HG03342 (cell line): Measurements from ENCODE around the gene CFAP298.

Experiments used
- ATAC-seq: cut with Tn5 transposase; IDR thresholded peaks from one replicate; pipeline ENCODE4 v1.9.1; 2021; ENCODE audit warnings: mild to moderate bottlenecking, moderate library complexity; ENCODE audit not compliant: unreplicated experiment

Gene CFAP298

GRCh38 chr21:32599526-32599925 is 12.7 kb downstream of the CFAP298 start:
- ATAC-seq = no peak

- ATAC-seq = no peak
Measured at GRCh38 chr21:32599091-32599490, 13.1 kb downstream of the CFAP298 start.

GRCh38 chr21:32597205-32597604 is 15.0 kb downstream of the CFAP298 start:
- no peak for ATAC-seq

- ATAC-seq = no peak
Measured at GRCh38 chr21:32595431-32595830, 16.7 kb downstream of the CFAP298 start.

GRCh38 chr21:32593690-32594089 is 18.5 kb downstream of the CFAP298 start:
- ATAC-seq = no peak

GRCh38 chr21:32592929-32593502 is 19.2 kb downstream of the CFAP298 start:
- ATAC-seq = no peak

GRCh38 chr21:32590130-32590529 is 22.0 kb downstream of the CFAP298 start:
- no peak for ATAC-seq

- no peak for ATAC-seq
Measured at GRCh38 chr21:32587651-32588050, 24.5 kb downstream of the CFAP298 start.

- no peak for ATAC-seq
Measured at GRCh38 chr21:32587120-32587519, 25.1 kb downstream of the CFAP298 start.

GRCh38 chr21:32585970-32586369 is 26.2 kb downstream of the CFAP298 start:
- ATAC-seq = no peak

GRCh38 chr21:32585042-32585710 is 27.0 kb downstream of the CFAP298 start, which contains the start of gene TCP10L:
Gene TCP10L, minus strand, starts transcription at chr21:32585523. Its CDS starts 1,219 bp downstream, at chr21:32584304.
- ATAC-seq = no peak

- ATAC-seq = no peak
Measured at GRCh38 chr21:32584472-32584871, 27.7 kb downstream of the CFAP298 start.

- no peak for ATAC-seq
Measured at GRCh38 chr21:32581732-32582131, 30.4 kb downstream of the CFAP298 start.

- ATAC-seq = no peak
Measured at GRCh38 chr21:32580949-32581348, 31.2 kb downstream of the CFAP298 start.

- no peak for ATAC-seq
Measured at GRCh38 chr21:32578107-32578691, 34.0 kb downstream of the CFAP298 start.

GRCh38 chr21:32576011-32576410 is 36.2 kb downstream of the CFAP298 start:
- no peak for ATAC-seq

- ATAC-seq = no peak
Measured at GRCh38 chr21:32574946-32575925, 36.9 kb downstream of the CFAP298 start.

- no peak for ATAC-seq
Measured at GRCh38 chr21:32572574-32573420, 39.4 kb downstream of the CFAP298 start.

GRCh38 chr21:32570456-32570855 is 41.7 kb downstream of the CFAP298 start:
- no peak for ATAC-seq
